Activated T-helper 1 cell treated with anti-CD3 and anti-CD28 coated beads, Interleukin-12 subunit alpha, Interleukin-12 subunit beta, Interleukin-2, Interleukin-4 antibody, amounts not matched to agents 30 ng/mL and 10 ng/mL and 1 ng/mL, durations not matched to agents 14 hours and 24 hours and 36 hours (primary cell): Measurements from ENCODE around the gene KLHL8. TPM values are rescaled to one million over a fixed set of nuclear protein-coding genes. Genes with fewer than 3 reads are reported as not detected.

Experiments used
- DNase-seq: peaks from one replicate; pipeline ENCODE4 v3.0.0; 2021; ENCODE audit warnings: low spot score
- H3K27ac Mint-ChIP-seq: one replicate; pipeline ENCODE4 v1.8.0; 2021; ENCODE audit warnings: mild to moderate bottlenecking, mixed read lengths
- H3K27me3 Mint-ChIP-seq: one replicate; pipeline ENCODE4 v1.8.0; 2022; ENCODE audit warnings: mild to moderate bottlenecking, moderate library complexity, mixed read lengths; ENCODE audit not compliant: insufficient read depth
- H3K36me3 Mint-ChIP-seq: one replicate; pipeline ENCODE4 v1.8.0; 2021; ENCODE audit warnings: low read depth, mixed read lengths
- H3K4me1 Mint-ChIP-seq: one replicate; pipeline ENCODE4 v1.8.0; 2021; ENCODE audit warnings: low read depth, mixed read lengths
- H3K4me3 Mint-ChIP-seq: one replicate; pipeline ENCODE4 v1.8.0; 2021; ENCODE audit warnings: mild to moderate bottlenecking, moderate library complexity, mixed read lengths
- H3K9me3 Mint-ChIP-seq: one replicate; pipeline ENCODE4 v1.8.0; 2021; ENCODE audit warnings: mixed read lengths
- intact Hi-C: fragments of 100-400 bp; cut with micrococcal nuclease; formaldehyde crosslinking; loops from one replicate; pipeline ENCODE4 v1.15.1; 2024
- total RNA-seq: library from RNA; stranded (reverse); gene quantifications from 2 replicates; pipeline ENCODE4 v1.2.3, GENCODE V29; 2022

Gene KLHL8
- total RNA-seq, 1 donor from 2014 or later: 15.1 TPM

DNA sequence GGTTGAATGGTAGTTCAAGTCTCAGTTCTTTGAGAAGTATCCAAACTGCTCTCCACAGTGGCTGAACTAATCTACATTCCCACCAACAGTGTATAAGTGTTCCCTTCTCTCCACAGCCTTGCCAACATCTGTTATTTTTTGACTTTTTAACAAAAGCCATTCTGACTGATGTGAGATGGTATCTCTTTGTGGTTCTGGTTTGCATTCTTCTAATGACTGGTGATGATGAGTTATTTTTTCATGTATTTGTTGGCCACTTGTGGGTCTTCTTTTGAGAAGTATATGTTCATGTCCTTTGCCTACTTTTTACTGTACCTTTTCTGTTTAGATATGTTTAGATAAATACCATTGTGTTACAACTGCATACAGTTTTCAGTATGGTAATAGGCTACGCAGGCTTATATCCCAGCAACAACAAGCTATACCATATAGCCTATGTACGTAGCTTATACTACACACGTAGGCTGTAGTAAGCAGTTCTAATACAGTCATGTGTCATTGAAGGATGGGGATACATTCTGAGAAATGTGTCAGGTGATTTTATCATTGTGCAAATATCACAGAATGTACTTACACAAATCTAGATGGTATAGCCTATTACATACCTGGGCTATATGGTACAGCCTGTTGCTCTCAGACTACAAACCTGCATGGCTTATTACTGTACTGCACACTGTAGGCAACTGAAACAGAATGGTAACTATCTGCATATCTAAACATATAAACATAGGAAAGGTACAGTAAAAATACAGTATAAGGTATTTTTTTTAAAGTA, 28.1 kb downstream of the KLHL8 start:
- Mint-ChIP-seq H3K27me3 (no peaks in the 10 kb centered on the region), H3K4me1 (no peaks in the 10 kb centered on the region), H3K36me3 (no peaks in the 10 kb centered on the region), H3K27ac (no peak overlapping the region), H3K9me3 (no peaks in the 10 kb centered on the region), H3K4me3 (no peak overlapping the region)
- intact Hi-C loops: no loop called here
- DNase-seq: no peak

DNA sequence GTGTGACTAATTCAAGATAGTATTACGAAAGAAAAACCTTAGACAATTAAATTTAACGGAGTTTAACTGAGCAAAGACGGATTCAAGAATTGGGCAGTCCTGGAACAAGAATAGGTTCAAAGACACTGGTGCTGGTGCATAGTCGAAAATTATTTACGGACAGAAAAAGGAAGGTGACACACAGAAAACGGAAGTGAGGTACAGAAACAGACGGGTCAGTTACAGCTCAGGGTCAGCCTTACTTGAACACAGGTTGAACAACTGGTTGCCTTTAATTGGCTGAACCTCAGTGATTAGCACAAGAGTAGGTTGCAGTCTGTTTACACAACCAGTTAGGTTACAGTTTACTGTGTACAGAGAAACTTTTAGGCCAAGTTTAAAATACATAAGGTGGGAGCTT, 31.5 kb downstream of the KLHL8 start:
- Mint-ChIP-seq H3K4me3 (no peak overlapping the region), H3K4me1 (no peaks in the 10 kb centered on the region), H3K27me3 (no peaks in the 10 kb centered on the region)

GRCh38 chr4:87188048-87188447, 32.4 kb downstream of the KLHL8 start:
- Mint-ChIP-seq H3K4me1 (no peaks in the 10 kb centered on the region), H3K9me3 (no peaks in the 10 kb centered on the region), H3K27me3 (no peaks in the 10 kb centered on the region), H3K27ac (no peak overlapping the region), H3K4me3 (no peak overlapping the region), H3K36me3 (no peaks in the 10 kb centered on the region)
- intact Hi-C loops: no loop called here
- DNase-seq: no peak

More for the DNA sequence above, 31.5 kb downstream of the KLHL8 start:
- Mint-ChIP-seq H3K36me3 (no peaks in the 10 kb centered on the region), H3K27ac (no peak overlapping the region), H3K9me3 (no peaks in the 10 kb centered on the region)
- no peak for DNase-seq
- intact Hi-C loops: no loop called here

DNA sequence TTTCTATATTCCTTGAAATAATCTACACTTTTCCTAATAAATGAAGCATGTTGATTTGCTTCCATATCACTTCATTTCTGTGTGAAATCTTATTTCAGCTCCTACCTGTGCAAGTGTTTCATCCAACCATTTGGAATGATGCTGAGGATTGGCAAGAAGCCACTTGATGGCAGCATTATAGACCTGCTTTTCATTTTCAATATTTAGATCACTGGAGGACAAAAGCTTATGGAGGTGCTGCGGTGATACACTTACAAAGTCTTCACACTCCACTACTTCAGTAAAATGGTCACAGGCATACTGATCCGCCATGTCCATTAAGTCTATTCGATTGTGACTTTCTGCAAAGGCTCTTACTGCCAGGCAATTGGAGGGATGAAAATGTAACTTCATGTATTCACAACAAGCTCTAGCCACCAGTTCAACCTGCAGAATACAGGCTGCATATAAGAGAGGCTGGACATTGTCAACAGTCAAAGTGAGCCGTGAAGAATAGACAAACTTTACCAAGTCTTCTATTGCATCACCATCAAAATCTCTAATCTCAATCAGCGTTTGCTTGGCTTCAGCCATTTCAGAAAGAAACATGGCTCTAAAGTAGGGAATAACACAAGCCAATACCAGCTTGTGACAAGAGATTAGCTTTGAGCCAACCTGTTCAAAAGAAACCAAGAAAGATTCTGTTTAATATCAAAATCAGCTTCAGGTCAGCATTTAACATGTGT, 35.1 kb downstream of the KLHL8 start:
- Mint-ChIP-seq H3K4me3 (no peak overlapping the region), H3K36me3 (no peaks in the 10 kb centered on the region), H3K9me3 (no peaks in the 10 kb centered on the region), H3K27me3 (no peaks in the 10 kb centered on the region), H3K27ac (no peak overlapping the region), H3K4me1 (no peaks in the 10 kb centered on the region)
- no peak for DNase-seq
- intact Hi-C loops: no loop called here

DNA sequence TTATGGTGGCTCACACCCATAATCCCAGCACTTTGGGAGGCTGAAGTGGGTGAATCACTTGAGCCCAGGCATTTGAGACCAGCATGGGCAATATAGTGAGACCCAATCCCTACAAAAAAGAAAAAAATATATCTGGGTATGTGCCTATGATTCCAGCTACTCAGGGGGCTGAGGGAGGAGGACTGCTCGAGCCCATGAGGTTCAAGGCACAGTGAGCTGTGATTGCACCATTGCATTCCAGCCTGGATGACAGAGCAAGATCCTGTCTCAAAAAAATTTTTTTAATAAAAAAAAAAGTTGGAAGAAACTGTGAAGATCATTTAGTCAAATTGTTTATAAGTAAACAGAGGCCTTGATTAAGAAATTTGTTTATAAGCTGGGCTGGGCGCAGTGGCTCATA, 39.7 kb downstream of the KLHL8 start:
- H3K27ac Mint-ChIP-seq: no peak overlapping the region

DNA sequence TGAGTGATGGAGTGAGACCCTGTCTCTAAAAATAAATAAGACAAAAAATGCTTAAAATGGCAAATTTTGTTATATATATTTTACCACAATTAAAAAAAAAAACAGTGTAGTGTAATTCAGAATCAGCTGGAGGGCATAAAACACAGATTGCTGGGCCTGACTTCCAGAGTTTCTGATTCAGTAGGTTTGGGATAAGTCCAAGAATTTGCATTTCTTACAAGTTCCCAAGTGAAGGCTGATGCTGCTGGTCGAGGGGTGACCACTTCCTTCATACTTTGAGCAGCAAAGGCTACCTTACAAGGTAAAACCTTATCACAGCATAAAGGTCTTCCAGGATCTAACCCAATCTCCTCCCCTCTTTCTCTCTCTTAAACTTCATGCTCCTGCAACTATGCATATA, 40.7 kb downstream of the KLHL8 start:
- DNase-seq: no peak

More for the DNA sequence above, 39.7 kb downstream of the KLHL8 start:
- Mint-ChIP-seq H3K4me3 (no peak overlapping the region), H3K36me3 (peaks cover 4% of the 10 kb centered on the region), H3K9me3 (no peaks in the 10 kb centered on the region), H3K4me1 (no peaks in the 10 kb centered on the region), H3K27me3 (no peaks in the 10 kb centered on the region)
- DNase-seq: no peak
- intact Hi-C loops: no loop called here

DNA sequence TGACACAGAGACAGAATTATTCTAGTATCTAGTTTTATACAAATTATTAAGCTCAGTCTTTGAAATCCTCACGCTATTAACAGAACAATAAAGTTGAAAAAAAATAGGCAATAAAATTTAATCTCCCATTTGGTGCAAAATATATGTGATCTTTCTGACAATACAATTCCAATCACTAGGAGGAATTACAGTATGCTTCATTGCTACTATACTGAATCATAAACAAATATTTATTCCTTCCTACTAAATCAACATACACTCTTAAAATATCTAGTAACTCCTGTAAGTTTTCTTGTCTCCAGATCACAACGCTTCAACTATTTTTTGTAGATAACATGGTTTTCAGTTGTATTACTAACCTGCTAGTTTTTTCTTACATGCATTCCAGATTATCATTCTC, 45.7 kb downstream of the KLHL8 start:
- intact Hi-C loops: no loop called here
- Mint-ChIP-seq H3K27ac (no peak overlapping the region), H3K9me3 (no peaks in the 10 kb centered on the region), H3K4me3 (no peak overlapping the region), H3K36me3 (peaks cover 4% of the 10 kb centered on the region), H3K4me1 (no peaks in the 10 kb centered on the region), H3K27me3 (no peaks in the 10 kb centered on the region)
- DNase-seq: no peak

More for the DNA sequence above, 40.7 kb downstream of the KLHL8 start:
- Mint-ChIP-seq H3K4me3 (no peak overlapping the region), H3K4me1 (no peaks in the 10 kb centered on the region), H3K9me3 (no peaks in the 10 kb centered on the region), H3K36me3 (peaks cover 4% of the 10 kb centered on the region), H3K27me3 (no peaks in the 10 kb centered on the region), H3K27ac (no peak overlapping the region)
- intact Hi-C loops: no loop called here

- no peaks in the 10 kb centered on the region for H3K9me3 Mint-ChIP-seq
- intact Hi-C loops: no loop called here
- H3K36me3 Mint-ChIP-seq: peaks cover 4% of the 10 kb centered on the region
- DNase-seq: no peak
- no peak overlapping the region for H3K27ac Mint-ChIP-seq
- no peaks in the 10 kb centered on the region for H3K27me3 Mint-ChIP-seq
- H3K4me1 Mint-ChIP-seq: no peaks in the 10 kb centered on the region
- H3K4me3 Mint-ChIP-seq: no peak overlapping the region
Measured at GRCh38 chr4:87171944-87172343, 48.5 kb downstream of the KLHL8 start.

- peaks cover 3% of the 10 kb centered on the region for H3K36me3 Mint-ChIP-seq
- H3K4me3 Mint-ChIP-seq: no peak overlapping the region
- no peaks in the 10 kb centered on the region for H3K4me1 Mint-ChIP-seq
- intact Hi-C loops: no loop called here
- H3K27me3 Mint-ChIP-seq: no peaks in the 10 kb centered on the region
- no peaks in the 10 kb centered on the region for H3K9me3 Mint-ChIP-seq
- no peak for DNase-seq
- H3K27ac Mint-ChIP-seq: no peak overlapping the region
Measured at GRCh38 chr4:87166296-87166854, 54.0 kb downstream of the KLHL8 start.

DNA sequence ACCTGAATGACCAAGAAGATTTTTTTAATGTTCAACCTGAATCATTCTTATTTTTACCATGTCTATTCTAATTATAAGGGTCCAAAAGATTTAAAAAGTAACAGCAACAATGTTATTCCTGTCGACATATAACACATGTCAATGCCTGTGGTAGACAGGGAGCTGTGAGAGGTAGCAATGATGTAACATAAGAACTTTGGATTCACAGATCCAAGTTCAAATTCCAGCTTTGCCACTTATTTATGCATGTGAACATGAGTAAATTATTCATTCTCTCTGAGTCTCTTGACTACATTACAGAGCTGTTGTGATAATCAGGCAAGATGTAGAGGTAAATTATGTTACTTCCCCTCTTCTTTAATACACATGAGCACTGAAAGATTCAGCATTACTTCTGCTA, 54.5 kb downstream of the KLHL8 start:
- no peak overlapping the region for H3K4me3 Mint-ChIP-seq
- H3K9me3 Mint-ChIP-seq: no peaks in the 10 kb centered on the region
- no peaks in the 10 kb centered on the region for H3K27me3 Mint-ChIP-seq
- peaks cover 3% of the 10 kb centered on the region for H3K36me3 Mint-ChIP-seq
- no peaks in the 10 kb centered on the region for H3K4me1 Mint-ChIP-seq
- intact Hi-C loops: no loop called here
- H3K27ac Mint-ChIP-seq: no peak overlapping the region
- no peak for DNase-seq

- Mint-ChIP-seq H3K4me1 (peaks cover 7% of the 10 kb centered on the region), H3K9me3 (no peaks in the 10 kb centered on the region), H3K36me3 (no peaks in the 10 kb centered on the region), H3K4me3 (no peak overlapping the region), H3K27me3 (no peaks in the 10 kb centered on the region), H3K27ac (no peak overlapping the region)
- intact Hi-C loops: no loop called here
- DNase-seq: no peak
Measured at GRCh38 chr4:87153078-87153870, 67.1 kb downstream of the KLHL8 start.

GRCh38 chr4:87152310-87153041, 67.9 kb downstream of the KLHL8 start:
- Mint-ChIP-seq H3K27me3 (no peaks in the 10 kb centered on the region), H3K36me3 (no peaks in the 10 kb centered on the region), H3K4me3 (no peak overlapping the region), H3K9me3 (no peaks in the 10 kb centered on the region), H3K4me1 (peaks cover 7% of the 10 kb centered on the region), H3K27ac (no peak overlapping the region)
- no peak for DNase-seq
- intact Hi-C loops: no loop called here
